HL-60/S4 (cell line): ENCODE data around the gene RRAD.
"Not testable (repeated sequence)": the region's sequence is repeated elsewhere in the genome, so short reads cannot be mapped to it uniquely, and the experiment has no call there.

ENCODE experiments used
- in situ Hi-C: fragments of 300-500 bp; cut with MboI; formaldehyde crosslinking; loops from 2 replicates; pipeline ENCODE4 v1.14.3; 2022; ENCODE audit warnings: low sequenced_read_pairs

RRAD gene

GRCh38 chr16:66903544-66904427 is 21.5 kb downstream of the RRAD start:
- in situ Hi-C loops = no loop called here

GRCh38 chr16:66902648-66903543 is 22.4 kb downstream of the RRAD start:
- in situ Hi-C loops = no loop called here

- in situ Hi-C loops = no loop called here
These were observed 23.7 kb downstream of the RRAD start for GRCh38 chr16:66901626-66902025.

- in situ Hi-C loops = no loop called here
These were observed 24.5 kb downstream of the RRAD start for GRCh38 chr16:66900721-66901441.

- in situ Hi-C loops = no loop called here
These were observed 25.2 kb downstream of the RRAD start for GRCh38 chr16:66899945-66900710.

- in situ Hi-C loops = no loop called here
These were observed 25.9 kb downstream of the RRAD start for GRCh38 chr16:66899310-66899944.

- in situ Hi-C loops = no loop called here
These were observed 26.4 kb downstream of the RRAD start for GRCh38 chr16:66898933-66899309.

- in situ Hi-C loops = no loop called here
These were observed 27.1 kb downstream of the RRAD start for GRCh38 chr16:66898207-66898606.

GRCh38 chr16:66896682-66897081 is 28.7 kb downstream of the RRAD start:
- in situ Hi-C loops = not testable (repeated sequence)

GRCh38 chr16:66895999-66896398 is 29.3 kb downstream of the RRAD start:
- in situ Hi-C loops = no loop called here

- in situ Hi-C loops = no loop called here
These were observed 29.7 kb downstream of the RRAD start for GRCh38 chr16:66895689-66895979.

- in situ Hi-C loops = no loop called here
These were observed 30.2 kb downstream of the RRAD start for GRCh38 chr16:66894948-66895688.

GRCh38 chr16:66894055-66894454 is 31.3 kb downstream of the RRAD start:
- in situ Hi-C loops = no loop called here

GRCh38 chr16:66891797-66892196 is 33.5 kb downstream of the RRAD start:
- in situ Hi-C loops = no loop called here

GRCh38 chr16:66891360-66891759 is 34.0 kb downstream of the RRAD start:
- in situ Hi-C loops = no loop called here

GRCh38 chr16:66890799-66891198 is 34.5 kb downstream of the RRAD start:
- in situ Hi-C loops = no loop called here

GRCh38 chr16:66889622-66890021 is 35.7 kb downstream of the RRAD start:
- in situ Hi-C loops = no loop called here

GRCh38 chr16:66888647-66889615 is 36.4 kb downstream of the RRAD start:
- in situ Hi-C loops = no loop called here
